Activated CD8-positive, alpha-beta memory T cell treated with anti-CD3 and anti-CD28 coated beads, Interleukin-2, amount 10 ng/mL, durations not matched to agents 7 days and 5 days (primary cell): ENCODE measurements around the gene ZNF678. TPM values are rescaled to one million over a fixed set of nuclear protein-coding genes. Genes with fewer than 3 reads are reported as not detected.
A peak's percentile ranks its signal among the peaks of the same experiment; 100 is the strongest.

Source experiments
- ATAC-seq: fragments of 150-1000 bp; cut with Tn5 transposase; one replicate; pipeline ENCODE4 v1.10.0; 2021; ENCODE audit warnings: moderate library complexity
- CTCF ChIA-PET: fragments of 350-600 bp; sonication (Branson Sonifier 250); formaldehyde crosslinking; loops from one replicate; lab custom pipeline; 2021; ENCODE audit warnings: antibody characterized with exemption; lab: Charles Lee
- DNase-seq: peaks from one replicate; pipeline ENCODE4 v3.0.0-alpha.2; 2020
- H3K27ac Mint-ChIP-seq: one replicate; pipeline ENCODE4 v1.8.0; 2021; ENCODE audit warnings: mild to moderate bottlenecking, mixed read lengths
- H3K27me3 Mint-ChIP-seq: one replicate; pipeline ENCODE4 v1.8.0; 2021; ENCODE audit warnings: mixed read lengths
- H3K36me3 Mint-ChIP-seq: one replicate; pipeline ENCODE4 v1.8.0; 2021; ENCODE audit warnings: mild to moderate bottlenecking, mixed read lengths
- H3K4me1 Mint-ChIP-seq: one replicate; pipeline ENCODE4 v1.8.0; 2021; ENCODE audit warnings: mixed read lengths
- H3K4me3 Mint-ChIP-seq: one replicate; pipeline ENCODE4 v1.8.0; 2021; ENCODE audit warnings: mild to moderate bottlenecking, moderate library complexity, mixed read lengths
- H3K9me3 Mint-ChIP-seq: one replicate; pipeline ENCODE4 v1.8.0; 2022; ENCODE audit warnings: low read depth, mixed read lengths
- total RNA-seq, 2 experiments: library from RNA; stranded (reverse); gene quantifications; one replicate each; pipeline ENCODE4 v1.2.3, GENCODE V29; 2021

ZNF678 gene
- total RNA-seq, 2 experiments from 2014 or later, result 3.7 to 6.7 TPM

DNA sequence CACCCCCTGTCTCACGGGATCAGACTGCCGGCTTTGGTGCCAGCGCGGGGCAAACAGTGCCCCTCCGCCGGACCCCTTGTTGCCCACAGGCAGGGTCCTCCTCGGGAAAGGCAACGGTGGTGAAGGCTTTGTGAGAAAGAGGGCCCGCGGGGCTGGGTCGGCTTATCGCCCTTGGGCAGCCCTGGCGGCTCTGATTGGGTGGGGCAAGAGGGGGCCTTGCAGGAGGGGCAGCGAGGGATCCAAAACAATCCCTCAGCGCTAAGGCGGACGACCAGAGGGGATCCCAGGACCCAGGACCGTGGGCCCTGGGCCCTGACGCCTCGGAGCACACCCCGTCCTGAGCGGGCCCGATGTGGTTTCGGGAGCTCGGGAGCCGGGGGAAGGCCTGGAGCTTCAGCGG is 3.9 kb upstream of the ZNF678 start:
- Mint-ChIP-seq H3K36me3 (peaks cover 26% of the 10 kb centered on the region), H3K4me1 (peaks cover 13% of the 10 kb centered on the region), H3K9me3 (peaks cover 17% of the 10 kb centered on the region), H3K27me3 (peaks cover 32% of the 10 kb centered on the region), H3K27ac (no peak overlapping the region), H3K4me3 (no peak overlapping the region)
- ATAC-seq, result no peak
- no peak for DNase-seq
- CTCF ChIA-PET, result interaction anchor here (1.9 kb wide), 1 partner anchor 17 kb away, joined by 7 read pairs; no protein-coding TSS in a partner anchor

DNA sequence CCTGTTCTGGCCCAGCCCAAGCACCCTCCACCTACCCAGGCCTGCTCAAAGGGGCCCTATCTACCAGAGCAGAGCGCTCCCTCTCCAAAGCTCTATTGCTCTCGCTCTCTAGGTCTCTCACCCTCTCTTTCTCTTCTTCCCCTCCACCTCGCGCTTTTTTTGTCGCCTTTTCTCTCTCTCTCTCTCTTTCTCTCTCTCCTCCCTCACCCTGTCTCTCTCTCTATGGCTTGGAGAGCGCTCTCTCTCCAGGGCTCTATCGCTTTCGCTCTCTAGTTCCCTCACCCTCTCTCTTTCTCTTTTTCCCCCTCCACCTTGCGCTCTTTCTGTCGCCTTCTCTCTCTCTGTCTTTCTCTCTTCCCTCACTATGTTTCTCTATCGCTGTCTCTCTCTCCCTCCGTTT is 3.4 kb upstream of the ZNF678 start:
- Mint-ChIP-seq H3K36me3 (peaks cover 26% of the 10 kb centered on the region), H3K27ac (no peak overlapping the region), H3K27me3 (peaks cover 32% of the 10 kb centered on the region), H3K4me3 (no peak overlapping the region), H3K4me1 (peaks cover 14% of the 10 kb centered on the region), H3K9me3 (peaks cover 17% of the 10 kb centered on the region)
- no peak for ATAC-seq
- CTCF ChIA-PET, result interaction anchor here (1.9 kb wide), 1 partner anchor 17 kb away, joined by 7 read pairs; no protein-coding TSS in a partner anchor
- no peak for DNase-seq

DNA sequence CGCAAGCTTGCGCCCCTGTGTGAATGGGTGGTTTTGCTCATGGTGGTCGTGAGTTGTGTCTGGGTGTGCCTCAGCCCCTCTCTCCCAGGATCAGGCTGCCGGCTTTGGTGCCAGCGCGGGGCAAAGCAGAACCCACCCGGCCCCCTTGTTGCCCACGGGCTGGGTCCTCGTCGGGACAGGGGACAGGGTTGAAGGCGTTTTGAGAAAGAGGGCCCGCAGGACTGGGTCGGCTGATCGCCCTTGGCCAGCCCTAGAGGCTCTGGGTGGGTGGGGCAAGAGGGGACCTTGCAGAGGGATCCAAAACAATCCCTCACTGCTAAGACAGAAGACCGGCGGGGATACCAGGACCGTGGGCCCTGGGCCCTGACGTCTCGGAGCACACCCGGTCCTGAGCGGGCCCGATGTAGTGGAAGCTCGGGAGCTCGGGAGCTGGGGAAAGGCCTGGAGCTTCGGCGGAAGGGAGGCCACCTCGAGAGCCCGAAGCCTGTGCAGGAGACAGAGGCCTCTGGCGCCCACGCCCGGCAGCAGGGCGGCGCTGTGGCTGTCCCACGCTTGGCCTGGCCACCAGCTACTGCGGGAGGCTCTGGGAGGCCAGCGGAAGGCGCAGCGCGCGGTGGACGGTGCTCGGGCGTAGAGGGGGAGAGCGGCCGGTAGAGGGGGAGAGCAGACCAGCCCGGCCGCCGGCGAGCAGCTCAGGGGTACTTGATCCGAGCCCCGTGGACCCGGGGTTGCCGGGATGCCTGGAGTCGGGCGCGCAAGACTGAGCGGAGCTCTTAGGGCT is 2.8 kb upstream of the ZNF678 start:
- H3K27me3 Mint-ChIP-seq, result peaks cover 32% of the 10 kb centered on the region
- H3K4me3 Mint-ChIP-seq, result no peak overlapping the region
- CTCF ChIA-PET, result interaction anchor here (0.8 to 1.9 kb wide), 2 partner anchors 11 to 18 kb away, joined by 4 to 7 read pairs; no protein-coding TSS in a partner anchor
- H3K4me1 Mint-ChIP-seq, result peaks cover 17% of the 10 kb centered on the region
- no peak overlapping the region for H3K27ac Mint-ChIP-seq
- H3K9me3 Mint-ChIP-seq, result peaks cover 17% of the 10 kb centered on the region
- H3K36me3 Mint-ChIP-seq, result peaks cover 26% of the 10 kb centered on the region
- no peak for DNase-seq
- no peak for ATAC-seq

GRCh38 chr1:227561241-227561907 is 2.0 kb upstream of the ZNF678 start:
- DNase-seq, result no peak
- no peak for ATAC-seq
- Mint-ChIP-seq H3K36me3 (peaks cover 30% of the 10 kb centered on the region), H3K4me1 (peaks cover 19% of the 10 kb centered on the region), H3K27ac (no peak overlapping the region), H3K9me3 (peaks cover 19% of the 10 kb centered on the region), H3K27me3 (peaks cover 32% of the 10 kb centered on the region), H3K4me3 (no peak overlapping the region)
- CTCF ChIA-PET, result interaction anchor here (0.8 to 1.9 kb wide), 2 partner anchors 11 to 18 kb away, joined by 4 to 7 read pairs; no protein-coding TSS in a partner anchor

DNA sequence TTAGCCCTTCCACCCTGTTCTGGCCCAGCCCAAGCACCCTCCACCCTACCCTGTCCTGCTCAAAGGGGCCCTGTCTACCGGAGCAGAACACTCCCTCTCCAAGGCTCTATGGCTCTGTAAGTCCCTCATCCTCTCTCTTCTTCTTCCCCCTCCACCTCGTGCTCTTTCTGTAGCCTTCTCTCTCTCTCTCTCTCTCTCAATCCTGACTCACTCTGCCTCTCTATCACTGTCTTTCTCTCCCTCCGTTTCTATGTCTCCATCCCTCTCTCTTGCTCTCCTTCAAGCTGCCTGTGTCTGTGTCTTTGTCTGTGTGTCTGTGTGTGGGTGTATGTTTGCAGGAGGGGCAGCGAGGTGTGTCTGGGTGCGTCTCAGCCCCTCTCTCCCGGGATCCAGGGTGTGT is 1.3 kb upstream of the ZNF678 start:
- Mint-ChIP-seq H3K27ac (no peak overlapping the region), H3K36me3 (peaks cover 35% of the 10 kb centered on the region), H3K9me3 (peaks cover 20% of the 10 kb centered on the region), H3K4me3 (no peak overlapping the region), H3K4me1 (peaks cover 19% of the 10 kb centered on the region), H3K27me3 (peaks cover 32% of the 10 kb centered on the region)
- ATAC-seq (no peak), DNase-seq (no peak)
- CTCF ChIA-PET, result interaction anchor here (3.8 kb wide), 1 partner anchor 19 kb away, joined by 20 read pairs; no protein-coding TSS in a partner anchor

DNA sequence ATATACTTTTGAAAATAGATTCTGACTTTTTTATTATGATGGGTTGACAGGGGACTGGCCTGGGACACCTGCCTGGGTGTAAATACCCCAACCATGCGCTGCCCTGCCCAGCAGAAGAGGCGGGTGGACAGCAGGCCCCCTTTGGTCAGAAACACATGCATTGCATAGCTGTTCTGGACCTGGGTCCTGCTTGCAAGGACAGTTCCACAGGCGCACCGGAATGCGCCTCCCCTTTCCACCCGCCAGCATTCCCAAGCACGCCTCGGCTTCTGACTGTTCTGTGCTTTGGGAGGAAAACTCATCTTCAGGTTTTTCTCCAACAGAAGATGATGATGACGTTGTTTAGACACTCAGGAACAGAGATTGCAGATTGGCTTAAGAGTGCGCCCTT is 428 bp upstream of the ZNF678 start:
- peaks cover 41% of the 10 kb centered on the region for H3K36me3 Mint-ChIP-seq
- ATAC-seq (no peak), DNase-seq (no peak)
- peak overlapping the region; percentile 89 for H3K27ac Mint-ChIP-seq
- peaks cover 22% of the 10 kb centered on the region for H3K9me3 Mint-ChIP-seq
- peak overlapping the region; percentile 94 for H3K4me3 Mint-ChIP-seq
- peaks cover 21% of the 10 kb centered on the region for H3K4me1 Mint-ChIP-seq
- CTCF ChIA-PET, result interaction anchor here (0.7 to 3.8 kb wide), 3 partner anchors 20 to 901 kb away, joined by 3 to 20 read pairs (median 3); no protein-coding TSS in a partner anchor
- H3K27me3 Mint-ChIP-seq, result peaks cover 30% of the 10 kb centered on the region

DNA sequence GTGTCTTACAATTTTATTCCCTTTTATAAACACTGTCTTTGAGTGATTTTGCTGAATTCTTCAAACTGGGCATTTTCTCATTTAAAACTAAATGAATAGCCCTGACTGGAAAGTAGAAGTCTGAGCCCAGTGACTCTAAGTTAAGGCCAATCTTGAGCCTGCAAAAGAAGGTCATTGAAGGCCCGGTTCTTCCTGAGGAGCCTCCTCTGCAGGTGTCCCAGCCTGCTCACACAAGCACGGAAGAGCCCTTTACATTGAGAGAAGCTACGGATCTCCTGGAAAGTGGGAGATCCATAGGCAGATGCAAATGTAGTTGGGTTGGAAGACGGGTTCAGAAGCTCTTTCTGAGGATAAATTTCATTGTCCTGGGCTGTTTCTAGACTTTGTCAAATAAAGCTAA is 3.9 kb downstream of the ZNF678 start:
- H3K27ac Mint-ChIP-seq, result no peak overlapping the region
- peaks cover 44% of the 10 kb centered on the region for H3K36me3 Mint-ChIP-seq
- H3K4me1 Mint-ChIP-seq, result peaks cover 20% of the 10 kb centered on the region
- H3K4me3 Mint-ChIP-seq, result no peak overlapping the region
- H3K27me3 Mint-ChIP-seq, result peaks cover 1% of the 10 kb centered on the region
- CTCF ChIA-PET, result no interaction called here
- DNase-seq (no peak), ATAC-seq (no peak)
- peaks cover 12% of the 10 kb centered on the region for H3K9me3 Mint-ChIP-seq

DNA sequence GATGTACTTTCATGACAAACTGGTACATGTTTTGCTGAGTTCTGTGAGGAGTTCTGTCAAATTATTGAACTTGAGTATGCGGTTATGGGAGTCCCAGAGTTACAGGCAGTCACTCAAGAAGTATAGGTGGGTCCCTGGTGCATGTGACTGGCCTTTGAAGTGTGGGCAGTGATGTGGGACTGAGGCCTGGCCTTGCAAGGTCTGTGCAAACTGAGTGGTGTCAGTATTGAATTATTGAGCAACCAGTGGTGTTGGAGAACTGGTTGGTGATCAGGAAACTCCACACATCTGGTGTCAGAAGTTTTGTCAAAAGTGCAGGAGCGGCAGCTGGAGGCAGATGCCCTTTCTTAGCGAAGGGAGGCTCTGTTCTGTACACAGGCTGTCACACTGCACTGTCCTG is 5.2 kb downstream of the ZNF678 start:
- H3K4me3 Mint-ChIP-seq, result no peak overlapping the region
- peaks cover 16% of the 10 kb centered on the region for H3K4me1 Mint-ChIP-seq
- peaks cover 46% of the 10 kb centered on the region for H3K36me3 Mint-ChIP-seq
- ATAC-seq (no peak), DNase-seq (no peak)
- H3K9me3 Mint-ChIP-seq, result peaks cover 14% of the 10 kb centered on the region
- CTCF ChIA-PET, result no interaction called here
- no peak overlapping the region for H3K27ac Mint-ChIP-seq
- no peaks in the 10 kb centered on the region for H3K27me3 Mint-ChIP-seq

DNA sequence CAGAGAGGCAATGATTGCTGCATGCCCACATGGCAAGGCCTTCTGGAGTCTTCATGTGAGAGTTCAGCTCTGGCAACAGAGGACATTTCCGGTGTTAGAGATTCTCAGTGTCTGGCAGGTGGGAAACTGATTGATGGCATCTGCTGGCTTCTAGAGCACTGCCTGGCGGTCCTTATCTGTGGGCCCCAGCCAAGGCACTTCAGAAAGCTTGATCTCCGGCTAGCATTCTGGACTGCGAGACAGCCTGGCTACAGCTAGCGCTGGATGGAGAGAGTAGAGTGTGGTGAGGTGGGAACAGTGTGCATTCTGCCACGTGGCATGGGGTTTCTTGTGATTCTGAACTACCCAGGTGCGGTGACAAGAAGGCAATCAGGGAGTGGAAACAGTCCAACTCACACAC is 9.4 kb downstream of the ZNF678 start:
- CTCF ChIA-PET, result interaction anchor here (1.1 to 1.3 kb wide), 2 partner anchors 12 to 30 kb away, joined by 4 read pairs; no protein-coding TSS in a partner anchor
- Mint-ChIP-seq H3K27me3 (no peaks in the 10 kb centered on the region), H3K36me3 (peaks cover 53% of the 10 kb centered on the region), H3K4me1 (peaks cover 1% of the 10 kb centered on the region), H3K4me3 (no peak overlapping the region), H3K27ac (no peak overlapping the region), H3K9me3 (peaks cover 34% of the 10 kb centered on the region)
- no peak for DNase-seq
- no peak for ATAC-seq

GRCh38 chr1:227574926-227575325 is 11.6 kb downstream of the ZNF678 start:
- peaks cover 42% of the 10 kb centered on the region for H3K9me3 Mint-ChIP-seq
- peaks cover 57% of the 10 kb centered on the region for H3K36me3 Mint-ChIP-seq
- ATAC-seq (no peak), DNase-seq (no peak)
- H3K27me3 Mint-ChIP-seq, result no peaks in the 10 kb centered on the region
- H3K27ac Mint-ChIP-seq, result no peak overlapping the region
- no peak overlapping the region for H3K4me3 Mint-ChIP-seq
- no peaks in the 10 kb centered on the region for H3K4me1 Mint-ChIP-seq
- CTCF ChIA-PET, result no interaction called here

- Mint-ChIP-seq H3K9me3 (peaks cover 40% of the 10 kb centered on the region), H3K36me3 (peaks cover 54% of the 10 kb centered on the region), H3K27me3 (no peaks in the 10 kb centered on the region), H3K4me3 (no peak overlapping the region), H3K27ac (no peak overlapping the region), H3K4me1 (no peaks in the 10 kb centered on the region)
- CTCF ChIA-PET, result no interaction called here
- DNase-seq (no peak), ATAC-seq (no peak)
Observed at GRCh38 chr1:227576189-227576588, 12.8 kb downstream of the ZNF678 start.

GRCh38 chr1:227577500-227577899 is 14.1 kb downstream of the ZNF678 start:
- DNase-seq (no peak), ATAC-seq (no peak)
- Mint-ChIP-seq H3K4me3 (no peak overlapping the region), H3K27me3 (no peaks in the 10 kb centered on the region), H3K36me3 (peaks cover 54% of the 10 kb centered on the region), H3K4me1 (no peaks in the 10 kb centered on the region), H3K9me3 (peaks cover 41% of the 10 kb centered on the region), H3K27ac (no peak overlapping the region)
- CTCF ChIA-PET, result interaction anchor here (0.8 kb wide), 1 partner anchor 14 kb away, joined by 3 read pairs; the partner anchor contains the start of gene ZNF678

- peaks cover 54% of the 10 kb centered on the region for H3K36me3 Mint-ChIP-seq
- CTCF ChIA-PET, result no interaction called here
- no peaks in the 10 kb centered on the region for H3K27me3 Mint-ChIP-seq
- H3K27ac Mint-ChIP-seq, result no peak overlapping the region
- H3K9me3 Mint-ChIP-seq, result peaks cover 22% of the 10 kb centered on the region
- H3K4me1 Mint-ChIP-seq, result no peaks in the 10 kb centered on the region
- H3K4me3 Mint-ChIP-seq, result no peak overlapping the region
- no peak for DNase-seq
- no peak for ATAC-seq
Observed at GRCh38 chr1:227583354-227583753, 20.0 kb downstream of the ZNF678 start.
